ENCODE data around the gene CHD6.

The CHD6 gene

GRCh38 chr20:41505184-41505583, 113.0 kb downstream of the CHD6 start:
- no peak for TF ChIP-seq NFIC (IDR thresholded peaks at IDR 0.05)

- TF ChIP-seq CREB1 (IDR thresholded peaks at IDR 0.05; ENCODE audit: low read depth): no peak
- TF ChIP-seq, protein P1, sequence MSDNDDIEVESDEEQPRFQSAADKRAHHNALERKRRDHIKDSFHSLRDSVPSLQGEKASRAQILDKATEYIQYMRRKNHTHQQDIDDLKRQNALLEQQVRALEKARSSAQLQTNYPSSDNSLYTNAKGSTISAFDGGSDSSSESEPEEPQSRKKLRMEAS (IDR thresholded peaks at IDR 0.05): no peak
- TF ChIP-seq USF1 (IDR thresholded peaks at IDR 0.05): no peak
Measured at GRCh38 chr20:41501376-41501775, 116.8 kb downstream of the CHD6 start.

GRCh38 chr20:41499961-41500725, 118.0 kb downstream of the CHD6 start:
- TF ChIP-seq RAD21 (IDR thresholded peaks at IDR 0.05; ENCODE audit: low read depth) (no peak), NFIC (IDR thresholded peaks at IDR 0.05) (no peak), TEAD4 (IDR thresholded peaks at IDR 0.05) (no peak), EGR1 (IDR thresholded peaks at IDR 0.05) (no peak), TCF12 (IDR thresholded peaks at IDR 0.05; ENCODE audit: low read depth) (no peak), ZBTB7A (IDR thresholded peaks at IDR 0.05; ENCODE audit: low read depth) (no peak), USF1 (IDR thresholded peaks at IDR 0.05) (no peak), CREB1 (IDR thresholded peaks at IDR 0.05; ENCODE audit: low read depth) (no peak), YY1 (IDR thresholded peaks at IDR 0.05; ENCODE audit: low read depth) (no peak)

DNA sequence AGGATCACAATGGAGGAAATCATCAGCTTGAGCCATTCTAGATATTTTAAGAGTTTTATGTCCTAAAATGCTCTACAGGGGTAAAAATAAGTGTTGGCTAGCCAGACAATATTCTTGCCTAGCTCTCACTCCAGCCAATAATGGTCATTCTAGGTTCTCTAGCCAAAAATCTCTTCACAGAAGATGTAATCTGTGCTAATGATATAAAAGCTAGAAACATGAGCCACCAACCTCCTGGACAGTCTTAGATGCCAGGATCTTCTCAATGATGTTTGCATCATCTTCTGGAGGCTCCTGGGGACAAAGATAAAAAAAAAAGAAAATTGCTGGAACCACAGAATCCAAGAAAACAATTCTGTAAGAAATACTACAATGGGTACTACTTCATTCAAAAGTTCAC, 119.1 kb downstream of the CHD6 start:
- TF ChIP-seq CEBPB (IDR thresholded peaks at IDR 0.05) (no peak), RAD21 (IDR thresholded peaks at IDR 0.05; ENCODE audit: low read depth) (no peak), REST (IDR thresholded peaks at IDR 0.05; ENCODE audit: low read depth) (no peak), CREB1 (IDR thresholded peaks at IDR 0.05; ENCODE audit: low read depth) (no peak), USF1 (IDR thresholded peaks at IDR 0.05) (no peak), EGR1 (IDR thresholded peaks at IDR 0.05) (no peak), TCF12 (IDR thresholded peaks at IDR 0.05; ENCODE audit: low read depth) (no peak), TEAD4 (IDR thresholded peaks at IDR 0.05) (no peak), FOXM1 (IDR thresholded peaks at IDR 0.05; ENCODE audit: borderline replicate concordance, low read depth) (no peak), ZBTB7A (IDR thresholded peaks at IDR 0.05; ENCODE audit: low read depth) (no peak), NFIC (IDR thresholded peaks at IDR 0.05) (no peak)

- no peak for TF ChIP-seq REST (IDR thresholded peaks at IDR 0.05; ENCODE audit: low read depth)
- no peak for TF ChIP-seq USF1 (IDR thresholded peaks at IDR 0.05)
- no peak for TF ChIP-seq TEAD4 (IDR thresholded peaks at IDR 0.05)
- TF ChIP-seq NFIC (IDR thresholded peaks at IDR 0.05): no peak
- TF ChIP-seq CEBPB (IDR thresholded peaks at IDR 0.05): no peak
- no peak for TF ChIP-seq FOXM1 (IDR thresholded peaks at IDR 0.05; ENCODE audit: borderline replicate concordance, low read depth)
- no peak for TF ChIP-seq ZBTB7A (IDR thresholded peaks at IDR 0.05; ENCODE audit: low read depth)
- TF ChIP-seq TAF1 (IDR thresholded peaks at IDR 0.05; ENCODE audit: low read depth): no peak
- TF ChIP-seq CREB1 (IDR thresholded peaks at IDR 0.05; ENCODE audit: low read depth): no peak
- TF ChIP-seq RAD21 (IDR thresholded peaks at IDR 0.05; ENCODE audit: low read depth): no peak
- TF ChIP-seq YY1 (IDR thresholded peaks at IDR 0.05; ENCODE audit: low read depth): no peak
- TF ChIP-seq, protein P1 (IDR thresholded peaks at IDR 0.05): no peak
- TF ChIP-seq EGR1 (IDR thresholded peaks at IDR 0.05): no peak
- TF ChIP-seq TCF12 (IDR thresholded peaks at IDR 0.05; ENCODE audit: low read depth): no peak
- no peak for TF ChIP-seq EP300 (IDR thresholded peaks at IDR 0.05; ENCODE audit: borderline replicate concordance)
Measured at GRCh38 chr20:41497186-41497895, 120.8 kb downstream of the CHD6 start.

Data from Ishikawa (cell line).